Calu3 (cell line): ENCODE measurements around the gene SPOCK2. TPM values are rescaled to one million over a fixed set of nuclear protein-coding genes. Genes with fewer than 3 reads are reported as not detected.

Experiments
- BruUV-seq: library from RNA; stranded (reverse); fragments of 400-500 nt; replicated peaks from 2 replicates; lab custom pipeline; 2021; lab: Mats Ljungman, UMichigan
- CTCF ChIA-PET: fragments of 300-600 bp; sonication (Branson Sonifier 250); formaldehyde crosslinking; loops from one replicate; lab custom pipeline; 2022; ENCODE audit warnings: antibody characterized with exemption; lab: Charles Lee
- DNase-seq: peaks from one replicate; pipeline ENCODE4 v3.0.0; 2022
- H3K27ac Mint-ChIP-seq: one replicate; pipeline ENCODE4 v1.8.0; 2022; ENCODE audit warnings: mixed read lengths; ENCODE audit not compliant: unreplicated experiment
- H3K27me3 Mint-ChIP-seq: one replicate; pipeline ENCODE4 v1.8.0; 2022; ENCODE audit warnings: mixed read lengths; ENCODE audit not compliant: unreplicated experiment
- H3K36me3 Mint-ChIP-seq: one replicate; pipeline ENCODE4 v1.8.0; 2022; ENCODE audit warnings: mild to moderate bottlenecking, moderate library complexity, mixed read lengths; ENCODE audit not compliant: insufficient read depth, unreplicated experiment
- H3K4me1 Mint-ChIP-seq: one replicate; pipeline ENCODE4 v1.8.0; 2022; ENCODE audit warnings: mild to moderate bottlenecking, low read depth, mixed read lengths; ENCODE audit not compliant: unreplicated experiment
- H3K4me3 Mint-ChIP-seq: one replicate; pipeline ENCODE4 v1.8.0; 2022; ENCODE audit warnings: mild to moderate bottlenecking, low read depth, moderate library complexity, mixed read lengths; ENCODE audit not compliant: unreplicated experiment
- H3K9me3 Mint-ChIP-seq: one replicate; pipeline ENCODE4 v1.8.0; 2022; ENCODE audit warnings: low read depth, mixed read lengths; ENCODE audit not compliant: unreplicated experiment
- intact Hi-C: fragments of 100-400 bp; cut with micrococcal nuclease; formaldehyde crosslinking; loops from one replicate; pipeline ENCODE4 v1.10.0; 2022; ENCODE audit not compliant: unreplicated experiment
- total RNA-seq: library from RNA; stranded (reverse); gene quantifications from 2 replicates; pipeline ENCODE4 v1.2.3, GENCODE V29; 2022
- TF ChIP-seq, protein P1 (sequence below): fragments of 200-600 bp; IDR thresholded peaks from one replicate; pipeline ENCODE4 v1.8.0; 2022; ENCODE audit warnings: antibody characterized with exemption; ENCODE audit not compliant: unreplicated experiment

Gene SPOCK2
- total RNA-seq, 1 experiment from 2014 or later = 162 TPM

DNA sequence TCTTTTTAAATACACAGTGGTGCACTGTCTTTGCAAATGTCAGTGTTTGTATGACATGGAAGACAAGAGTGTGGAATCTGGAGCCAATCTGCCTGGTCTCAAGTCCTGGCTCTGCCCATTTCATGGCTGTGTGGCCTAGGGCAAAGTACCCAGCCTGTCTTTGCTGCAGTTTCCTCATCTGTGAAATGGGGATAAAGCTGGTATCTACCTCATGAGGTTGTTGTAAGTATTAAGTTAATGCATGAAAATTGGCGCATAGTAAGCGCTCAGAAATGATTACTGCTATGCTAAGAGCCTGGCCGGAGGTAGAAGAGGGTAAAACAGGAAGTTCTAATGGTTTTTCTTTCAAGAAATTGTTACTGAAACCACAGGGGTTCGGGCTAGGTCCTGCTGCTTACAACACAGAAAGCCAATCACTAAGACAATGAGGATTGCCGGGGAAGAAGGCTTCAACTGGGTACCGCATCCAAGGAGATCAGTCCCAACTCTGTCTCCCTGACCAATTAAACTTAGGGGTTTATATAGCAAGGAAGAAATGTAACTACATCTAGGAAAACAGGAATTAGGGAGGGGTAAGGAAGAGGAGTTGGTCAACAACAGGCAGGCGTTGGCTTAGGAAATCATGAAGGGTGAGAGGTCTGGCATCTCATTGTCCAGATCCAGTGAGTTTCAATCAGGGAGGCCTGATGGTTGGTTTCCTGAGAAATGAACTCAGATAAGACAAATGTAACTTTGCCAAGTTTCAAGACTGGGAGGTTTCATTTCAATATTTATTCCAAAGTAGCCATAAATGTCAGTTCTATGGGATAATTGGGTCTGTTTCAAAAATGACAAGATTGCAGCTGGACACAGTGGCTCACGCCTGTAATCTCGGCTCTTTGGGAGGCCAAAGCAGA lies 67.2 kb downstream of the SPOCK2 start:
- CTCF ChIA-PET = no interaction called here
- Mint-ChIP-seq H3K4me1 (peaks cover 3% of the 10 kb centered on the region), H3K4me3 (no peak overlapping the region), H3K27ac (no peak overlapping the region), H3K27me3 (no peaks in the 10 kb centered on the region), H3K36me3 (no peaks in the 10 kb centered on the region), H3K9me3 (no peaks in the 10 kb centered on the region)
- BruUV-seq = no TSS peak
- DNase-seq = no peak
- intact Hi-C loops = no loop called here
- TF ChIP-seq, protein P1, sequence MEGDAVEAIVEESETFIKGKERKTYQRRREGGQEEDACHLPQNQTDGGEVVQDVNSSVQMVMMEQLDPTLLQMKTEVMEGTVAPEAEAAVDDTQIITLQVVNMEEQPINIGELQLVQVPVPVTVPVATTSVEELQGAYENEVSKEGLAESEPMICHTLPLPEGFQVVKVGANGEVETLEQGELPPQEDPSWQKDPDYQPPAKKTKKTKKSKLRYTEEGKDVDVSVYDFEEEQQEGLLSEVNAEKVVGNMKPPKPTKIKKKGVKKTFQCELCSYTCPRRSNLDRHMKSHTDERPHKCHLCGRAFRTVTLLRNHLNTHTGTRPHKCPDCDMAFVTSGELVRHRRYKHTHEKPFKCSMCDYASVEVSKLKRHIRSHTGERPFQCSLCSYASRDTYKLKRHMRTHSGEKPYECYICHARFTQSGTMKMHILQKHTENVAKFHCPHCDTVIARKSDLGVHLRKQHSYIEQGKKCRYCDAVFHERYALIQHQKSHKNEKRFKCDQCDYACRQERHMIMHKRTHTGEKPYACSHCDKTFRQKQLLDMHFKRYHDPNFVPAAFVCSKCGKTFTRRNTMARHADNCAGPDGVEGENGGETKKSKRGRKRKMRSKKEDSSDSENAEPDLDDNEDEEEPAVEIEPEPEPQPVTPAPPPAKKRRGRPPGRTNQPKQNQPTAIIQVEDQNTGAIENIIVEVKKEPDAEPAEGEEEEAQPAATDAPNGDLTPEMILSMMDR = no peak

DNA sequence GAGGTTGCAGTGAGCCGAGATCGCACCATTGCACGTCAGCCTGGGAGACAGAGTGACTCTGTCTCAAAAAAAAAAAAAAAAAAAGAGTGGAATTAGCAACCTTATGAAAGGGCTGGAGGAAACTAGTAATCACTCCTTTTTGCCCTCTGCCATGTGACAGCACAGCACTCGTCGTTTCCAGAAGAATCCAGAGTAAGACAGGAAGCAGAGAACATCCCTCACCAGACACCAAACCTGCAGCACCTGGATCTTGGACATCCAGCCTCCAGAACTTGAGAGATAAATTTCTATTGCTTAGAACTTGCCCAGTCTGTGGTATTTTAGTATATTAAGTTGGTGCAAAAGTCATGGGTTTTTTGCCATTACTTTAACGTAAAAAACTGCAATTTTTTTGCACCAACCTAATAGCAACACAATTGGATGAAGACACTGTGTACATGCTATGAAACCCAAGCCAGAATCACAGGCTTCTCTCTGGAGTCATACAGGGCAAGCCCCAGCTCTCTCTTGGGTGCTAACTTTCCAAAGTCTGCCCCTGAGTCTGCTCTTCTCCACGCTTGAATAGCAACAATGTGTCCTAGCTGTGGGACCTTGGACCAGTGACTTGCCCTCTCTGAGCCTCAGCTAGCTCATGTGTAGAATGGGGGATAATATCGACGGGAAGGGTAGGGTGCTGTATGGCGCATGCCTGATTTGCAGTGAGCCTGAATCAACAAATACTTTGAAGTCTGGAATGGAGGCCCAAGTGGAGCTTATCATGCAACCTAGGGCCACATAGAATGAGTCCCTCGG lies 69.1 kb downstream of the SPOCK2 start:
- Mint-ChIP-seq H3K4me1 (no peaks in the 10 kb centered on the region), H3K36me3 (no peaks in the 10 kb centered on the region), H3K27me3 (no peaks in the 10 kb centered on the region), H3K27ac (no peak overlapping the region), H3K9me3 (no peaks in the 10 kb centered on the region), H3K4me3 (no peak overlapping the region)
- DNase-seq = no peak
- TF ChIP-seq, protein P1 = no peak
- intact Hi-C loops = no loop called here
- no TSS peak for BruUV-seq
- CTCF ChIA-PET = interaction anchor here (0.8 kb wide), 1 partner anchor 51 kb away, joined by 3 read pairs; no protein-coding TSS in a partner anchor

DNA sequence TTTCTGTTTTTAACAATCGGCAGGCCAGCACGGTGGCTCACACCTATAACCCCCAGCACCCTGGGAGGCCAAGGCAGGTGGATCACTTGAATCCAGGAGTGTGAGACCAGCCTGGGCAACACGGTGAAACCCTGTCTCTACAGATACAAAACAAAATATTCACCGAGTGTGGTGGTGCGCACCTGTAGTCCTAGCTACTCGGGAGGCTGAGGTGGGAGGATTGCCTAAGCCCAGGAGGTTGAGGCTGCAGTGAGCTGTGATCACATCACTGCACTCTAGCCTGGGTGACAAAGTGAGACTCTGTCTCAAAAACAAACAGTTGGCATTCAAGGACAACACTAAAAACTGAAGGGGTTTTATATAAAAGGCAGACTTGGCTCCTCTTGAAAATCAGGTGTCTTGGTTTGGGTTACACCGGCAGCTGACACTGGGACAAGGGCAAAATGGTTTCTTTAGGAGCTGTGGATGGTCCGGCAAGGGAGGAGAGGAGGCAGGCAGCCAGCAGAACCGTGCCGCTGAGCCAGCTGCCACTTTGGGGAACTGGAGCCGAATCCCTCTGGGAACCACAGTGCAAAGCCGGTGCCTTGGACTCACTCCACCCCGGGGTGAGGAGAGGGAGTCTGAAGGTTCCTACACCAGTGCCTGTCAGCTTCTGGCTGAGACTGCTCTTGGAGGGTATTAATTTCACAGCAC lies 71.6 kb downstream of the SPOCK2 start:
- Mint-ChIP-seq H3K4me3 (no peak overlapping the region), H3K27ac (no peak overlapping the region), H3K27me3 (no peaks in the 10 kb centered on the region), H3K36me3 (peaks cover 8% of the 10 kb centered on the region), H3K9me3 (no peaks in the 10 kb centered on the region), H3K4me1 (no peaks in the 10 kb centered on the region)
- TF ChIP-seq, protein P1 = no peak
- no peak for DNase-seq
- intact Hi-C loops = no loop called here
- BruUV-seq = no TSS peak
- CTCF ChIA-PET = interaction anchor here (0.6 to 1.1 kb wide), 2 partner anchors 12 to 18 kb away, joined by 3 read pairs; no protein-coding TSS in a partner anchor

DNA sequence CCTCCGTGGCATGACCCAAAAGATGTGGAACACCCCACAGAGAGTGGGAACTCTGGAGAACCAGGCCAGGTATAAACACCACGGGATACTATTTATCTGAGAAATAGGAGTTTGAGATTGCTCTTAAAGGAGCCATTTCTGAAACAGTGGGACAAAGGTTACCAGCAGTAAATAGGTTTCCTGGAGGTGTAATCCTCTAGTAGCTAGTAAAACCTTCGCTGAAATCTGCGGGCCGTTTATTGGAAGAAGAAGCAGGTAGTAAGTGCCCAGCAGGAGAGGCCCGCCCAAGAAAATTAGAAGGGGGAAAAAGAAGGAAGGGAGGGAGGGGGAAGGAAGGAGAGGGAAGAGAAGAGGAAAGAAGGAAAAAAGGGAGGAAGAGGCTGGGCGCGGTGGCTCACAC lies 72.5 kb downstream of the SPOCK2 start:
- CTCF ChIA-PET = no interaction called here
- intact Hi-C loops = no loop called here
- H3K36me3 Mint-ChIP-seq = peaks cover 10% of the 10 kb centered on the region
- H3K9me3 Mint-ChIP-seq = no peaks in the 10 kb centered on the region
- no peaks in the 10 kb centered on the region for H3K27me3 Mint-ChIP-seq
- TF ChIP-seq, protein P1 = no peak
- no peak overlapping the region for H3K4me3 Mint-ChIP-seq
- H3K4me1 Mint-ChIP-seq = no peaks in the 10 kb centered on the region
- H3K27ac Mint-ChIP-seq = no peak overlapping the region
- no TSS peak for BruUV-seq
- DNase-seq = no peak
